Natural killer cell (primary cell): ENCODE measurements around the gene SCLT1. TPM values are rescaled to one million over a fixed set of nuclear protein-coding genes. Genes with fewer than 3 reads are reported as not detected.

Source experiments
- ATAC-seq, 3 donors: fragments of 150-1000 bp in 2 of 3; fragments of 200-7000 bp in 1 of 3; cut with Tn5 transposase; 1 replicate in 1 of 3; 2 replicates in 2 of 3; pipeline ENCODE4 v1.10.0; 2021; ENCODE audit warnings: mild to moderate bottlenecking in 2 of 3, moderate library complexity in 2 of 3
- DNase-seq, 2 donors: peaks; one replicate each; pipeline versions ENCODE4 v3.0.0 to v3.0.0-alpha.2; 2013 to 2021; ENCODE audit warnings: mixed read lengths in 1 of 2
- H3K27ac ChIP-seq: one replicate; pipeline ENCODE4 v1.5.1; 2013; ENCODE audit warnings: mild to moderate bottlenecking, low read length
- H3K27me3 ChIP-seq: one replicate; pipeline ENCODE4 v1.6.1; 2013; ENCODE audit warnings: low read length; ENCODE audit not compliant: control insufficient read depth, insufficient read depth
- H3K36me3 ChIP-seq: one replicate; pipeline ENCODE4 v1.6.1; 2013; ENCODE audit warnings: low read length; ENCODE audit not compliant: control insufficient read depth, insufficient read depth
- H3K4me1 ChIP-seq: one replicate; pipeline ENCODE4 v1.6.1; 2013; ENCODE audit warnings: low read length; ENCODE audit not compliant: control insufficient read depth, insufficient read depth
- H3K4me3 ChIP-seq: one replicate; pipeline ENCODE4 v1.5.1; 2013; ENCODE audit warnings: low read length
- H3K9me3 ChIP-seq: one replicate; pipeline ENCODE4 v1.6.1; 2013; ENCODE audit warnings: low read length; ENCODE audit not compliant: control insufficient read depth, insufficient read depth
- H3K27ac Mint-ChIP-seq, 2 donors: one replicate each; pipeline ENCODE4 v1.8.0; 2022; ENCODE audit warnings: mild to moderate bottlenecking in 2 of 2, mixed read lengths in 2 of 2, moderate library complexity in 1 of 2
- H3K27me3 Mint-ChIP-seq, 2 donors: one replicate each; pipeline ENCODE4 v1.8.0; 2022; ENCODE audit warnings: low read depth in 2 of 2, mixed read lengths in 2 of 2
- H3K36me3 Mint-ChIP-seq: one replicate; pipeline ENCODE4 v1.8.0; 2022; ENCODE audit warnings: mixed read lengths
- H3K4me1 Mint-ChIP-seq, 2 donors: one replicate each; pipeline ENCODE4 v1.8.0; 2022; ENCODE audit warnings: mixed read lengths in 2 of 2
- H3K4me3 Mint-ChIP-seq: one replicate; pipeline ENCODE4 v1.8.0; 2022; ENCODE audit warnings: mild to moderate bottlenecking, moderate library complexity, mixed read lengths
- H3K9me3 Mint-ChIP-seq, 2 donors: one replicate each; pipeline ENCODE4 v1.8.0; 2022; ENCODE audit warnings: mixed read lengths in 2 of 2
- CTCF ChIP-seq: fragments of 200-600 bp; IDR thresholded peaks from one replicate; pipeline ENCODE4 v1.8.0; 2022; ENCODE audit warnings: antibody characterized with exemption
- WGBS: methylation state at CpG from one replicate; pipeline ENCODE4 v1.1.7; 2013; ENCODE audit warnings: missing lambda C conversion rate; ENCODE audit not compliant: insufficient coverage; 5-methylcytosine and 5-hydroxymethylcytosine counted together
- intact Hi-C: fragments of 100-400 bp; cut with micrococcal nuclease; formaldehyde crosslinking; loops from one replicate; pipeline ENCODE4 v1.14.2; 2022
- total RNA-seq, 4 donors: library from RNA; stranded (reverse); fragments of 120-200 nt in 1 of 4; gene quantifications; one replicate each; pipeline versions ENCODE4 v1.2.3 to v1.2.4, GENCODE V29; 2013 to 2022

SCLT1 gene
- total RNA-seq, 3 donors from 2014 or later (not counting 1 experiment from before 2014, with no cell fraction given) = 54.0 to 59.9 (median 55.4) TPM

GRCh38 chr4:128861856-128862518 lies 231.4 kb downstream of the SCLT1 start:
- intact Hi-C loops = loop anchor here (1.0 to 5.0 kb wide), 3 partner anchors 8 to 575 kb away; partner anchors contain the start of genes PGRMC2 and SCLT1
- no peaks in the 10 kb centered on the region for H3K9me3 ChIP-seq
- H3K27me3 ChIP-seq = no peaks in the 10 kb centered on the region
- Mint-ChIP-seq H3K4me3 (peak overlapping the region; percentile 79), H3K27ac (peak overlapping the region; percentile 85 to 89), H3K4me1 (peaks cover 65 to 68% of the 10 kb centered on the region in 2 donors), H3K36me3 (peaks cover 19% of the 10 kb centered on the region), H3K27me3 (no peaks in the 10 kb centered on the region), H3K9me3 (no peaks in the 10 kb centered on the region)
- no peak overlapping the region for H3K4me3 ChIP-seq
- peak in 2 of 3 donors; percentile 1 to 3 for ATAC-seq
- H3K27ac ChIP-seq = peak overlapping the region; percentile 44
- WGBS = 28% methylated on average over 13 of the region's 13 CpGs
- peaks cover 57% of the 10 kb centered on the region for H3K36me3 ChIP-seq
- no peak for TF ChIP-seq CTCF
- peak in 1 of 2 donors; percentile 33 for DNase-seq
- peaks cover 27% of the 10 kb centered on the region for H3K4me1 ChIP-seq

- Histone ChIP-seq H3K27me3 (no peaks in the 10 kb centered on the region), H3K27ac (no peak overlapping the region), H3K4me3 (no peak overlapping the region), H3K4me1 (peaks cover 36% of the 10 kb centered on the region), H3K9me3 (no peaks in the 10 kb centered on the region), H3K36me3 (peaks cover 63% of the 10 kb centered on the region)
- WGBS = 64% methylated on average over 6 of the region's 6 CpGs
- TF ChIP-seq CTCF = no peak
- peak overlapping the region; percentile 21 for H3K4me3 Mint-ChIP-seq
- H3K36me3 Mint-ChIP-seq = peaks cover 25% of the 10 kb centered on the region
- no peak for DNase-seq
- peaks cover 64 to 70% of the 10 kb centered on the region in 2 donors for H3K4me1 Mint-ChIP-seq
- no peaks in the 10 kb centered on the region for H3K27me3 Mint-ChIP-seq
- no peaks in the 10 kb centered on the region for H3K9me3 Mint-ChIP-seq
- intact Hi-C loops = loop anchor here (5.0 kb wide), 1 partner anchor 573 kb away; the partner anchor contains the start of gene PGRMC2
- ATAC-seq = no peak
- peak overlapping the region; percentile 61 to 69 for H3K27ac Mint-ChIP-seq
Measured at GRCh38 chr4:128859887-128860677, 233.3 kb downstream of the SCLT1 start.

- H3K27me3 ChIP-seq = no peaks in the 10 kb centered on the region
- no peaks in the 10 kb centered on the region for H3K9me3 ChIP-seq
- 88% methylated on average over 18 of the region's 18 CpGs for WGBS
- no peaks in the 10 kb centered on the region for H3K9me3 Mint-ChIP-seq
- no peaks in the 10 kb centered on the region for H3K27me3 Mint-ChIP-seq
- H3K36me3 ChIP-seq = peaks cover 62% of the 10 kb centered on the region
- peaks cover 69 to 80% of the 10 kb centered on the region in 2 donors for H3K4me1 Mint-ChIP-seq
- no peak overlapping the region for H3K27ac ChIP-seq
- no peak overlapping the region for H3K4me3 Mint-ChIP-seq
- peaks cover 25% of the 10 kb centered on the region for H3K36me3 Mint-ChIP-seq
- H3K27ac Mint-ChIP-seq = peak overlapping the region; percentile 61 to 69
- intact Hi-C loops = no loop called here
- H3K4me3 ChIP-seq = no peak overlapping the region
- no peak for ATAC-seq
- peaks cover 40% of the 10 kb centered on the region for H3K4me1 ChIP-seq
- TF ChIP-seq CTCF = no peak
- DNase-seq = no peak
Measured at GRCh38 chr4:128858879-128859671, 234.3 kb downstream of the SCLT1 start.
